OCI-LY7 (cell line): ENCODE results near the gene PRICKLE2.

Experiments used
- CTCF ChIP-seq: fragments of 200-600 bp; sonication (generic); conservative IDR thresholded peaks from 2 replicates; pipeline ENCODE4 v1.5.1; 2014; ENCODE audit warnings: mild to moderate bottlenecking, antibody characterized with exemption, low read length, moderate library complexity, mixed read lengths
- EZH2phosphoT487 ChIP-seq: fragments of 200-600 bp; sonication (generic); IDR thresholded peaks from 2 replicates; pipeline ENCODE4 v1.6.1; 2018; ENCODE audit warnings: low read depth, borderline replicate concordance, mild to moderate bottlenecking, mixed run types, antibody characterized with exemption, low read length, moderate library complexity, mixed read lengths

DNA sequence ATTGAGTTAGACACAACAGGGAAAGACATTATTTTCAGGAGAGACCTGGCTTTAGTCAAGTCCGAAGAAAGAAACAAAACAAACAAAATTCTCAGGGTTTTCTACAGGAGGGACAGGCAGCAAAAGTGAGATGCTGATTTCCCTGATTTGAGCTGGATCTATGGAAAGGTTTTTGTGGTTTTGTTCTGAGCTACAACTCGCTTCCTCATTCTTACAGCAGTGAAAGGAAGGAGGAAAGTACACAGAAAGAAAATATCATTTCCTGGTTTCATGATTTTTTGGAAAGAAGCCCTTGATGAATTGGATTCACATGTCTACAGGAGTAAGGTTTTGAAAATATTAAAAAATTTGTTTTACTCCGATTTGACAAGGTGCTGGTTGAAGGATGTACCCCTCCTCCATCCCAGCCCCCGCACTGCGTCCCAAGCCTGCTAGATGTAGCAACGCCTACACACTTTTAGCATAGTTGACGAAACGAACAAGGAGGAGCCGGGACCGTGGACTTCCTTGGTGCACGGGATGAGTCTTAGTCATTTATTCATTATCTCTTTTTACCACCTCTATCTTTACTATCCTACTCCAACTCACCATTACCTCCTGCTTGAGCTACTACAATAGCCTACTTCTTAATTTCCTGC is 10.8 kb downstream of the PRICKLE2 start:
- TF ChIP-seq CTCF (no peak), EZH2phosphoT487 (no peak)
